ENCODE data around the gene CDC14B.

DNA sequence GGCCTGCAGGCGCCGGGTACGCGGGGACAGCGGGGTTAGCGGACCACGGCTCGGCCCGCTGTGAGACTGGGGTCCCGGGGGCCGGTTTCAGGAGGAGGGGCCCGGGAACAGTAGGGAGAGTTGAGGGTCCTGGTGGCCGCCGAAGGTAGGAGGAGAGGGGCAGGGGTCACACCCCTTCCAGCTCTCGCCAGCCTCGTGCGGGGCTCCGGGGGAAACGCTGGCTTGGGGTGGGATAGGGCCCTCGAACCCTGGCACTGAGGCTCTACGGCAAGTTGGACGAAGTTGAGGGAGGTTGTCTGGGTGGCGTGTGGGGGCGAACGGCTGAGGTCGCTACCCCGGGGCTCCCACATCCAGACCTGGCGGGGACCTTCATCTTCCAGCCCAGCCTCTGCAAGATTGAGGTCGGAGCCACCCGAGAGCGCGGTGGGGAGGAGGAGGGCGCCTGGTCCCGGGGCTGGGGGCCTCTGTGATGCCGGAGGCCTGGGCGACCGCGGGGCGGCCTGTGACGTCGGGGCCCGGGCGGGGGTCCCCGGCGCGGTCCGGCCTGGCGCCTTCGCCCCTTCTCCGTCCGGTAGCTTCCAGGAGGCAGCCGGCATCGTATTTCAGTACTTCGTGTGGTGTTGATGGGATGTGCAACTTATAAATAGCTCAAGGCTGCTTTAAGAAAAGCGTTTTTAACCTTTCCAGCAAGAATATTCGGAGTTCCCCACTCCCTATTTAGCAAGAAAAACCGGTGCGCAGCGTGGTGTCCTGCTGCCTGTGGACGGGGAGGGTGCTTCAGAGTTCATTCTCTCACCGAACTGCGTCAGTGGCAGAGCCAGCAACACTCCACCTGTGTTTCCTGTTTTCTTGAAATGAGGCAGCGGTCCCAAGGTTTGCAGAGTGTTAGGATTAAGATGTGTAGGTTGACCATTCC, 168.8 kb downstream of the CDC14B start:
- TF ChIP-seq EP300 (IDR thresholded peaks at IDR 0.05; ENCODE audit: borderline replicate concordance) (no peak), RAD21 (IDR thresholded peaks at IDR 0.05; ENCODE audit: low read depth) (no peak), CREB1 (IDR thresholded peaks at IDR 0.05; ENCODE audit: low read depth) (no peak), NFIC (IDR thresholded peaks at IDR 0.05) (no peak), FOXM1 (IDR thresholded peaks at IDR 0.05; ENCODE audit: borderline replicate concordance, low read depth) (no peak), REST (IDR thresholded peaks at IDR 0.05; ENCODE audit: low read depth) (no peak), EGR1 (IDR thresholded peaks at IDR 0.05) (no peak), YY1 (IDR thresholded peaks at IDR 0.05; ENCODE audit: low read depth) (no peak), MAX (IDR thresholded peaks at IDR 0.05) (no peak), TCF12 (IDR thresholded peaks at IDR 0.05; ENCODE audit: low read depth) (no peak), TEAD4 (IDR thresholded peaks at IDR 0.05) (no peak), USF1 (IDR thresholded peaks at IDR 0.05) (no peak)
